ENCODE results near the gene FAM20C. TPM values are rescaled to one million over a fixed set of nuclear protein-coding genes. Genes with fewer than 3 reads are reported as not detected.

FAM20C gene
- total RNA-seq, 1 donor from 2014 or later = 10.0 TPM

- no peak overlapping the region for H3K27ac Mint-ChIP-seq (ENCODE audit: unreplicated experiment)
- TF ChIP-seq EZH2 (IDR thresholded peaks at IDR 0.05; ENCODE audit: insufficient read depth, low read length) (no peak), CTCF (IDR thresholded peaks at IDR 0.05; ENCODE audit: insufficient read depth, low read depth, low read length) (no peak)
- H3K27me3 ChIP-seq (ENCODE audit: insufficient read depth, low read length) = no peaks in the 10 kb centered on the region
- H3K9me3 ChIP-seq (ENCODE audit: insufficient read depth, low read depth, low read length) = no peaks in the 10 kb centered on the region
- H2AFZ ChIP-seq (ENCODE audit: low read depth, low read length) = no peak overlapping the region
- peaks cover 25% of the 10 kb centered on the region for H3K27me3 Mint-ChIP-seq (ENCODE audit: low read depth, unreplicated experiment)
- H3K9me3 Mint-ChIP-seq (ENCODE audit: unreplicated experiment) = no peaks in the 10 kb centered on the region
- H3K4me3 ChIP-seq (ENCODE audit: insufficient read depth, low read depth, low read length) = no peak overlapping the region
- no peaks in the 10 kb centered on the region for H3K4me1 ChIP-seq (ENCODE audit: insufficient read depth, low read length)
- H4K20me1 ChIP-seq (ENCODE audit: insufficient read depth, low read length) = no peaks in the 10 kb centered on the region
- peaks cover 9% of the 10 kb centered on the region for H3K4me1 Mint-ChIP-seq (ENCODE audit: low read depth, unreplicated experiment)
- H3K27ac ChIP-seq (ENCODE audit: low read depth, low read length) = no peak overlapping the region
- DNase-seq (ENCODE audit: low read depth) (no peak), FAIRE-seq (no peak)
- no peaks in the 10 kb centered on the region for H3K36me3 ChIP-seq (ENCODE audit: insufficient read depth, low read length)
- H3K4me3 Mint-ChIP-seq (ENCODE audit: unreplicated experiment) = no peak overlapping the region
- H3K79me2 ChIP-seq (ENCODE audit: insufficient read depth, low read length) = no peaks in the 10 kb centered on the region
- no peaks in the 10 kb centered on the region for H3K36me3 Mint-ChIP-seq (ENCODE audit: low read depth, unreplicated experiment)
- H3K4me2 ChIP-seq (ENCODE audit: low read length) = no peak overlapping the region
- no peak overlapping the region for H3K9ac ChIP-seq (ENCODE audit: low read length)
Observed at GRCh38 chr7:156111-157007, 36.0 kb upstream of the FAM20C start.

- no peak for TF ChIP-seq CTCF (IDR thresholded peaks at IDR 0.05; ENCODE audit: insufficient read depth, low read depth, low read length)
- no peak for TF ChIP-seq EZH2 (IDR thresholded peaks at IDR 0.05; ENCODE audit: insufficient read depth, low read length)
- Histone ChIP-seq H3K36me3 (ENCODE audit: insufficient read depth, low read length) (no peaks in the 10 kb centered on the region), H3K79me2 (ENCODE audit: insufficient read depth, low read length) (no peaks in the 10 kb centered on the region), H3K9me3 (ENCODE audit: insufficient read depth, low read depth, low read length) (no peaks in the 10 kb centered on the region), H2AFZ (ENCODE audit: low read depth, low read length) (no peak overlapping the region), H3K4me1 (ENCODE audit: insufficient read depth, low read length) (no peaks in the 10 kb centered on the region), H3K4me3 (ENCODE audit: insufficient read depth, low read depth, low read length) (no peak overlapping the region), H3K27ac (ENCODE audit: low read depth, low read length) (no peak overlapping the region), H4K20me1 (ENCODE audit: insufficient read depth, low read length) (no peaks in the 10 kb centered on the region), H3K4me2 (ENCODE audit: low read length) (no peak overlapping the region), H3K27me3 (ENCODE audit: insufficient read depth, low read length) (no peaks in the 10 kb centered on the region), H3K9ac (ENCODE audit: low read length) (no peak overlapping the region)
- no peak for FAIRE-seq
- Mint-ChIP-seq H3K36me3 (ENCODE audit: low read depth, unreplicated experiment) (no peaks in the 10 kb centered on the region), H3K27ac (ENCODE audit: unreplicated experiment) (no peak overlapping the region), H3K4me1 (ENCODE audit: low read depth, unreplicated experiment) (peaks cover 9% of the 10 kb centered on the region), H3K4me3 (ENCODE audit: unreplicated experiment) (no peak overlapping the region), H3K27me3 (ENCODE audit: low read depth, unreplicated experiment) (peaks cover 28% of the 10 kb centered on the region), H3K9me3 (ENCODE audit: unreplicated experiment) (no peaks in the 10 kb centered on the region)
- DNase-seq (ENCODE audit: low read depth) = no peak
Observed at GRCh38 chr7:157008-157310, 35.4 kb upstream of the FAM20C start.

All from astrocyte (in vitro differentiated cells and primary cell).